ENCODE measurements around the gene TENM4.

GRCh38 chr11:78683774-78684173 lies 757.1 kb downstream of the TENM4 start:
- no peak for TF ChIP-seq CTCF (IDR thresholded peaks at IDR 0.05; ENCODE audit: low read depth, low read length, poor library complexity, severe bottlenecking)
- no peak for TF ChIP-seq EZH2phosphoT487 (IDR thresholded peaks at IDR 0.05; ENCODE audit: borderline replicate concordance, low read length)

Measured in DOHH2 (cell line).